ENCODE measurements around the gene HIF1A. TPM values are rescaled to one million over a fixed set of nuclear protein-coding genes. Genes with fewer than 3 reads are reported as not detected.
"Not testable (repeated sequence)": the region's sequence is repeated elsewhere in the genome, so short reads cannot be mapped to it uniquely, and the experiment has no call there.

The HIF1A gene
- total RNA-seq, 1 donor from 2014 or later = 42.3 TPM

GRCh38 chr14:61655777-61656176, 39.5 kb upstream of the HIF1A start:
- Histone ChIP-seq H3K9me3 (ENCODE audit: control insufficient read depth in 3 of 3, low read length in 3 of 3) (no peaks in the 10 kb centered on the region), H3K36me3 (ENCODE audit: control insufficient read depth in 3 of 3, insufficient read depth in 3 of 3, low read length in 3 of 3) (no peaks in the 10 kb centered on the region), H3K4me1 (ENCODE audit: control insufficient read depth in 3 of 3, insufficient read depth in 3 of 3, low read length in 3 of 3) (peaks cover 2 to 5% (median 3%) of the 10 kb centered on the region in 3 donors), H3K27ac (ENCODE audit: low read depth, low read length) (no peak overlapping the region), H3K4me3 (ENCODE audit: low read length in 3 of 3) (no peak overlapping the region), H3K9ac (ENCODE audit: low read depth in 1 of 3, low read length in 3 of 3) (no peak overlapping the region), H3K27me3 (ENCODE audit: control insufficient read depth in 3 of 3, insufficient read depth in 3 of 3, low read length in 3 of 3) (no peaks in the 10 kb centered on the region)

- Histone ChIP-seq H3K36me3 (ENCODE audit: control insufficient read depth in 3 of 3, insufficient read depth in 3 of 3, low read length in 3 of 3) (no peaks in the 10 kb centered on the region), H3K9me3 (ENCODE audit: control insufficient read depth in 3 of 3, low read length in 3 of 3) (no peaks in the 10 kb centered on the region), H3K4me1 (ENCODE audit: control insufficient read depth in 3 of 3, insufficient read depth in 3 of 3, low read length in 3 of 3) (peaks cover 3 to 7% (median 7%) of the 10 kb centered on the region in 3 donors), H3K27me3 (ENCODE audit: control insufficient read depth in 3 of 3, insufficient read depth in 3 of 3, low read length in 3 of 3) (no peaks in the 10 kb centered on the region), H3K4me3 (ENCODE audit: low read length in 3 of 3) (no peak overlapping the region), H3K27ac (ENCODE audit: low read depth, low read length) (no peak overlapping the region), H3K9ac (ENCODE audit: low read depth in 1 of 3, low read length in 3 of 3) (no peak overlapping the region)
Measured at GRCh38 chr14:61656341-61656740, 39.0 kb upstream of the HIF1A start.

GRCh38 chr14:61658111-61658510, 37.2 kb upstream of the HIF1A start:
- not testable (repeated sequence) for H3K27me3 ChIP-seq (ENCODE audit: control insufficient read depth in 3 of 3, insufficient read depth in 3 of 3, low read length in 3 of 3); H3K27ac ChIP-seq (ENCODE audit: low read depth, low read length); H3K4me3 ChIP-seq (ENCODE audit: low read length in 3 of 3); H3K36me3 ChIP-seq (ENCODE audit: control insufficient read depth in 3 of 3, insufficient read depth in 3 of 3, low read length in 3 of 3); H3K9me3 ChIP-seq (ENCODE audit: control insufficient read depth in 3 of 3, low read length in 3 of 3); H3K9ac ChIP-seq (ENCODE audit: low read depth in 1 of 3, low read length in 3 of 3)
- peaks cover 5 to 11% (median 7%) of the 10 kb centered on the region in 3 donors for H3K4me1 ChIP-seq (ENCODE audit: control insufficient read depth in 3 of 3, insufficient read depth in 3 of 3, low read length in 3 of 3)

GRCh38 chr14:61659582-61659981, 35.7 kb upstream of the HIF1A start:
- H3K27ac ChIP-seq (ENCODE audit: low read depth, low read length) = no peak overlapping the region
- no peak overlapping the region for H3K4me3 ChIP-seq (ENCODE audit: low read length in 3 of 3)
- H3K27me3 ChIP-seq (ENCODE audit: control insufficient read depth in 3 of 3, insufficient read depth in 3 of 3, low read length in 3 of 3) = no peaks in the 10 kb centered on the region
- no peaks in the 10 kb centered on the region for H3K9me3 ChIP-seq (ENCODE audit: control insufficient read depth in 3 of 3, low read length in 3 of 3)
- H3K36me3 ChIP-seq (ENCODE audit: control insufficient read depth in 3 of 3, insufficient read depth in 3 of 3, low read length in 3 of 3) = no peaks in the 10 kb centered on the region
- peaks cover 3 to 8% (median 5%) of the 10 kb centered on the region in 3 donors for H3K4me1 ChIP-seq (ENCODE audit: control insufficient read depth in 3 of 3, insufficient read depth in 3 of 3, low read length in 3 of 3)
- H3K9ac ChIP-seq (ENCODE audit: low read depth in 1 of 3, low read length in 3 of 3) = no peak overlapping the region

- Histone ChIP-seq H3K9me3 (ENCODE audit: control insufficient read depth in 3 of 3, low read length in 3 of 3) (no peaks in the 10 kb centered on the region), H3K4me1 (ENCODE audit: control insufficient read depth in 3 of 3, insufficient read depth in 3 of 3, low read length in 3 of 3) (peaks cover 3 to 8% (median 5%) of the 10 kb centered on the region in 3 donors), H3K9ac (ENCODE audit: low read depth in 1 of 3, low read length in 3 of 3) (no peak overlapping the region), H3K4me3 (ENCODE audit: low read length in 3 of 3) (peak overlapping the region in 1 of 3 donors; percentile 24), H3K27ac (ENCODE audit: low read depth, low read length) (peak overlapping the region; percentile 31), H3K27me3 (ENCODE audit: control insufficient read depth in 3 of 3, insufficient read depth in 3 of 3, low read length in 3 of 3) (no peaks in the 10 kb centered on the region), H3K36me3 (ENCODE audit: control insufficient read depth in 3 of 3, insufficient read depth in 3 of 3, low read length in 3 of 3) (no peaks in the 10 kb centered on the region)
Measured at GRCh38 chr14:61661471-61662400, 33.6 kb upstream of the HIF1A start.

- H3K36me3 ChIP-seq (ENCODE audit: control insufficient read depth in 3 of 3, insufficient read depth in 3 of 3, low read length in 3 of 3) = no peaks in the 10 kb centered on the region
- no peak overlapping the region for H3K9ac ChIP-seq (ENCODE audit: low read depth in 1 of 3, low read length in 3 of 3)
- H3K27ac ChIP-seq (ENCODE audit: low read depth, low read length) = peak overlapping the region; percentile 31
- no peak overlapping the region for H3K4me3 ChIP-seq (ENCODE audit: low read length in 3 of 3)
- H3K9me3 ChIP-seq (ENCODE audit: control insufficient read depth in 3 of 3, low read length in 3 of 3) = no peaks in the 10 kb centered on the region
- H3K27me3 ChIP-seq (ENCODE audit: control insufficient read depth in 3 of 3, insufficient read depth in 3 of 3, low read length in 3 of 3) = no peaks in the 10 kb centered on the region
- H3K4me1 ChIP-seq (ENCODE audit: control insufficient read depth in 3 of 3, insufficient read depth in 3 of 3, low read length in 3 of 3) = peaks cover 3 to 8% (median 5%) of the 10 kb centered on the region in 3 donors
Measured at GRCh38 chr14:61662437-61663311, 32.6 kb upstream of the HIF1A start.

- Histone ChIP-seq H3K4me3 (ENCODE audit: low read length in 3 of 3) (no peak overlapping the region), H3K9me3 (ENCODE audit: control insufficient read depth in 3 of 3, low read length in 3 of 3) (no peaks in the 10 kb centered on the region), H3K36me3 (ENCODE audit: control insufficient read depth in 3 of 3, insufficient read depth in 3 of 3, low read length in 3 of 3) (no peaks in the 10 kb centered on the region), H3K4me1 (ENCODE audit: control insufficient read depth in 3 of 3, insufficient read depth in 3 of 3, low read length in 3 of 3) (peaks cover 3 to 8% (median 5%) of the 10 kb centered on the region in 3 donors), H3K27me3 (ENCODE audit: control insufficient read depth in 3 of 3, insufficient read depth in 3 of 3, low read length in 3 of 3) (no peaks in the 10 kb centered on the region), H3K27ac (ENCODE audit: low read depth, low read length) (no peak overlapping the region), H3K9ac (ENCODE audit: low read depth in 1 of 3, low read length in 3 of 3) (no peak overlapping the region)
Measured at GRCh38 chr14:61663312-61663979, 31.9 kb upstream of the HIF1A start.

- Histone ChIP-seq H3K4me3 (ENCODE audit: low read length in 3 of 3) (no peak overlapping the region), H3K9ac (ENCODE audit: low read depth in 1 of 3, low read length in 3 of 3) (no peak overlapping the region), H3K27ac (ENCODE audit: low read depth, low read length) (no peak overlapping the region), H3K9me3 (ENCODE audit: control insufficient read depth in 3 of 3, low read length in 3 of 3) (no peaks in the 10 kb centered on the region), H3K27me3 (ENCODE audit: control insufficient read depth in 3 of 3, insufficient read depth in 3 of 3, low read length in 3 of 3) (no peaks in the 10 kb centered on the region), H3K36me3 (ENCODE audit: control insufficient read depth in 3 of 3, insufficient read depth in 3 of 3, low read length in 3 of 3) (no peaks in the 10 kb centered on the region), H3K4me1 (ENCODE audit: control insufficient read depth in 3 of 3, insufficient read depth in 3 of 3, low read length in 3 of 3) (no peaks in the 10 kb centered on the region)
Measured at GRCh38 chr14:61668282-61668681, 27.0 kb upstream of the HIF1A start.

- H3K36me3 ChIP-seq (ENCODE audit: control insufficient read depth in 3 of 3, insufficient read depth in 3 of 3, low read length in 3 of 3) = no peaks in the 10 kb centered on the region
- no peak overlapping the region for H3K9ac ChIP-seq (ENCODE audit: low read depth in 1 of 3, low read length in 3 of 3)
- no peaks in the 10 kb centered on the region for H3K9me3 ChIP-seq (ENCODE audit: control insufficient read depth in 3 of 3, low read length in 3 of 3)
- no peak overlapping the region for H3K4me3 ChIP-seq (ENCODE audit: low read length in 3 of 3)
- H3K4me1 ChIP-seq (ENCODE audit: control insufficient read depth in 3 of 3, insufficient read depth in 3 of 3, low read length in 3 of 3) = no peaks in the 10 kb centered on the region
- no peaks in the 10 kb centered on the region for H3K27me3 ChIP-seq (ENCODE audit: control insufficient read depth in 3 of 3, insufficient read depth in 3 of 3, low read length in 3 of 3)
- no peak overlapping the region for H3K27ac ChIP-seq (ENCODE audit: low read depth, low read length)
Measured at GRCh38 chr14:61670576-61670975, 24.7 kb upstream of the HIF1A start.
